HG02970 (cell line): Measurements from ENCODE around the gene ACTR5.
"Not testable (repeated sequence)": the region's sequence is repeated elsewhere in the genome, so short reads cannot be mapped to it uniquely, and the experiment has no call there.

ENCODE experiments used
- ATAC-seq: cut with Tn5 transposase; IDR thresholded peaks from one replicate; pipeline ENCODE4 v1.9.1; 2021; ENCODE audit warnings: mild to moderate bottlenecking, moderate library complexity, moderate number of reproducible peaks; ENCODE audit not compliant: unreplicated experiment, low FRiP score

ACTR5 gene

DNA sequence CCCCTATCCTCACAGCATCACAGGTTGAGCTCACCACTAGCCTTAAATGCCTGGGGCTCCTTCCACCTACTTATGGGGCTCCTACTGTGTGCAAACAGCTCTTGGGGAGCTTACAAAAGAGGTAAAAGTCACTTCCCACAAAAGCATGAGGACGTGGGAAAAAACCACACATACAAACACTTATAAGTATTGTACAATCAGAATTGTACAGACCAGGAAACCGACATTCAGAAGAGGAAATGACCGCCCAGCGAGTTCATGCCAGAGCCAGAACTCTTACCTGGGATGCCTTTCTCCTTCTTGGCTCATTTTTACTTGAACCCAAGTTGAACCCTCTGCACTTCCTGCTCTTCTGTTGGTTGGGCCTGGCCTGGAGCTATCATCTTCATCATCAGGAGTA, 50.9 kb downstream of the ACTR5 start:
- ATAC-seq = no peak

DNA sequence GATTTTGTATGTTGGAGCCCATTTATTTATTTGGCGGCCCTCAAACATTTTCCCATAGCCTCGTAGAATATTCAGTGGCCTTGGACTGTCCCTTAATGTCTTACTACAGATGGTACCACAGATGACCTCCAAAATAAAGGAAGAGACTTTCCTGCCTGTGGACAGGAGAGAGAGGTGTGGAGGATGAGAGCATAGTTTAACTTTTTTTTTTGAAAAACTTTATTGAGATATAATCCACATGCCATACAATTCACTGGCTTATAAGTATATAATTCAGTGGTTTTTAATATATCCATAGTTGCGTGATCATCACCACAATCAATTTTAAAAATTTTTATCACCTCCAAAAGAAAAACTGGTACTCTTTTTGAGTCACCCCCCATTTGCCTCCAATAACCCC, 52.6 kb downstream of the ACTR5 start:
- no peak for ATAC-seq

DNA sequence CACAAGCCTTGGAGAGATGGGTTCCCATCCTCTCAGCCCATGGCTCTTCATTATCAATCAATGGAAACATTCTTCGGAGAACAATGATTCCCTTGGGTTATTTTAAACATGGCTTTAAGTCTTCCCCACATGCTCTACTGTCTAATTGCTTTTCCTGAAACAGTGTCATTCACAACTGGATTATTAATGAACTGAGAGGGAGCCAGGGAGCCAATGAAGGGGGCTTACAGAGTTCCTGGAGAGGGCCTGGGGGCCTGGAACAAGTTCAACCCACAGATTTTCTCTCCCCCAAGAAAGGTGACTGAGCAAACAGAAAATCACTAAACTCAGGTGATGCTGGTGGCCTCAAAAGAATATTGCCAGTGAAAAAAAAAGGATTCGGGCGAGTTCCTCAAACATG, 56.0 kb downstream of the ACTR5 start:
- ATAC-seq = no peak

DNA sequence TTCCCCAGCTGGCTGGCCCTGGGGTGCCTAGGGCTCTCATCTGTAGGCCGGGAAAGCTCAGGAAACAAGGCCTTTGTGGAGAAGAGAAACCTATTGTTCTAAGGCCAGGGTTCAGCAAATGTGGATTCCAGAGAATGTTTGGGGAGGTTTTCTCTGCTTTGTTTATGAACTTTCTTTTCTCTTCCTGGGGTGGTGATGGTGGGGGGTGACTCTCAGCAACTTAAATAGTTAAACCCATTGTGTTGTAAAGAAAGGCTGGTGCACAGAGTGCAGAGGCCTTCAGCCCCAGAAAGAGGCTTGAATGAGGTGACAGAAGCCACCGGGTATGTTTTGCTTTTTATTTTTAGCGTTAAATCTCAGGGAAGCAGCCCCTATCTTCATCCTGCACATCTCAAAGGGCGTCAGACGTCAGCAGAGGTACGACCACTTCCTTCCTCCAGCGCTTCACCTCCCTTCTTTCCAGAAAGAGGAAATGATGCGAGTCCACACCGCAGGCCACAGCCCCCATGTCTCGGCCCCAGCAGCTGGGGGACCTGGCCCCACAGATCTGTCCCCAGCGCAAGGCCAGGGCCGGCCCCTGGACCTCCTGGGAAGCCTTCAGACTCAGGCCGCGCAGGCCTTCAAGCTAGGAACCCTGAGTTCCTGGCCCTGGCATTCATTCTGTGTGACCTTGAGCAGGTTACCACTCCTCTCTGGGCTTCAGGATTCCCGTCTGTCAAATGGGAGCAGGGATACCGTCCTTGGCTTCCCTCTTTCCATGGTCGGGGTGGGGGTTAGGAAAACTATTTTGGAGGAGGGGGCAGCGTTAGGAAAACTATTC, 56.6 kb downstream of the ACTR5 start:
- ATAC-seq = no peak

DNA sequence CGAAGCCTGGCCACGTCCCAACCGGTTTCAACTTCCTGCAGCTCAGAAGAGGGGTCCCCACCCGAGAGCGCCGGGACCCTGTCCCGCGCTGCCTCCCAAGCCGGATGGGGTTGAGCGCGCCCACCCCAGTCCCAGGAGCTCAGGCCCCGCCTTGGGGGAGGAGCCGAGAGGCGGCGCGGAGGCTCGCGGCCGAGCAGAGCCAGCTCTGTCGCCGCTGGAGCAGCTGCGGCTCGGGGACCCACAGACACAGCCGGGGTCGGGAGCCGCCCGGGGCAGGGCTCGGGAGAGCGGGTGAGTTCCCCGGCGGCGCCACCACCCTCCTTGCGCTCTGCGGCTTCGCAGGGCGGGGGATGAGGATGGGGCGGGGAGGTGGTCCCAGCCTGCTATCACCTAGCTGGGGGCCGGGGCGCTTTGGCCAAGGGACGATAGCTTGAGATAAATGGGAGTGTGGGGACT, 57.3 kb downstream of the ACTR5 start, which contains the start of gene PPP1R16B:
Gene PPP1R16B (plus strand): TSS at position 196 of the 456 bp plus-strand sequence. CDS start 30,229 bp downstream, outside the sequence.
- ATAC-seq = peak; percentile 57

DNA sequence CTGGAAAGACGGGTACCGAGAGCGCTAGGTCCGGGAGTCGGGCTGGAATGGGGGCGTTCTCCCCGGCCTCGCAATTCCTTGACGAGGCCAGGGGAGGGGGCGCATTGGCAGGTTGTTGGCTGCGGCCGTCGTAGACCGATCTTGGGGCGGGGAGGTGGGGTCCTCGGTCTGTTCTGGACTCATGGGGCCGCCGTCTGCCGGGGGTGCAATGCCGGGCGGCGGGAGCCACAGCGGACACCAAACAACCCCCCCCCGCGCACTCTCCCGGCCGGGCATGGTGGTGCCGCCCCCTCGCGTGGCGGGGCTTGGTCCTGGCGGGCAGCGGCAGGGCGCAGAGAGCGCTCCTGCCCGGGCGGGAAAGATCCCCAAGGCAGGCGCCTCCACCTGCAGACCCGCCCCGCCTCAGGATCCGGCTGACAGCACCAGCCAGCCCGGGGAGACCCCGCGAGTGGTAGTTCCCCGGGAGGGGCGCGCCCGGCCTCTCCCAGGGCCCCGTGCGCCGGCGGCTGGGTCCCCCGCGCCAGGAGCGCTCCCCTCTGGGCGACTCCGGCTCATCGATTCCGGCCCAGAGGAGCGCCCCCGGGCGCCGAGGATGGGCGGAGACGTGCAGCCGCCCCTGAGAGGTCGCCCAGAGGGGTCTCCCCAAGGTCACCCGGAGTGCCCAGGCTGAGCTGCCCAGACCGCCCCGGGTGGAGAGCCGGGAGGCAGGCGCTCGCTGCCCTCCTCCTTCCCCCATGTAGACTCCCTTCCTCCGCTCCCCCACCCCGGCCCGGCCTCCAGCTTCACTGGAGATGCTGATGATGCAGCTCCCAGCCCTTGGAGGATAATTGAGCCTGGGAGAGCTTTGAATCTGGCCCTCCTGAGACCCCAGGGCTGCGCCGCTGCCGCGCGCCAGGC, 57.9 kb downstream of the ACTR5 start:
- ATAC-seq = no peak

DNA sequence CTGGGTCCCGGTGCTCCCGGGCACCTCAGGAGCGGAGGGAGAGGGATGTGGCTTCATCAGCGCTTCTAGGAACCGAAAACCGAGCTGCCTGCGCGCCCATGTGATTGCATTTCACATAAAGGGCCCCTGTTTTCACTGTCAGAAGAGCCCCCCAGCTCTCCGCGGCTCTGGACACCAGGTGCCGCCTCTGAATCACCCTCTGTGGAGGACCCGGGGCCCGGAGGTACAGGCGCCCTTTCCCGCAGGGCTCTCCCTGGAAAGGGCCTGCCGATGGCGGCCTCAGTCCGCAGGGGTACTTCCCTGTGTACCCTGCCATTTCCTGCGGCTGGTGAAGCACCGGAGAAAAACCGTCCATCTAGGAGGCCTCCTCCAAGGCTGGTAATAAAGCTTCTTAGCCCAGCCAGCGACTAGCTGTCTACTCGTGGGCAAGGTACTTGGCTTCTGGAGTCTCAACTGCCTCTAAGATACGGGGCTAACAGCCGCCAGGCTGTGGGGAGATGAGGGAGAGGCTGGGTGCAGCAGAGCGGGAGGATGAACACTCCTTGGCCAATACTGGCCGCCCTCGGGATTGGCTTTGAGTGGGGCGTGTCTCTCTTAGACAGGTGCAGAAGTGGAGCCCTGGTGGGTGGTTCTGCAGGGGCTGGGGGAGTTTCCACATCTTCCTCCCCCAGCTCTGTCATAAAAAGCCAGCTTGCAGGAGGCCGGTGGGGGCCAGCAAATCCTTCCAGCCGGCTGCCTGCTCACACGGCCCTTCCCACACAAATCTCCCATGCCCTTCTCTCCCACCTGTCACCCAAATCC, 58.8 kb downstream of the ACTR5 start:
- ATAC-seq = no peak

DNA sequence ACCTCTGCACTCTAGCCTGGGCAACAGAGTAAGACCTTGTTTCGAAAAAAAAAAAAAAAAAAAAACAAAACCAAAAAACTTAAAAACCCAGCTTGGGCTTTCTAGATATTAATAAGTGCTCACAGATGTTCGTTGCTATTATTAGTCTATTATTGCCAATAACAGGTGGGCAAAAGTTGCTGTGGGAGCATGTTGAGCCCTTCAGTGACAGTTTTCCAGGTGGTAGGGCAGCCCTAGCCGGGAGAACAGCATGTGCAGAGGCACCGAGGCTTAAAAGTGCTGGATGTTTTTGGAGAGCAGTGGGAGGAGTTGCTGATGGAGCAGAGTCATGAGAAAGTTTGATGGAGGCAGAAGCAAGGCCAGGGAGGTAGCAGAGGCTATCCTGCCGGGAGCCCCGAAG, 61.7 kb downstream of the ACTR5 start:
- no peak for ATAC-seq

DNA sequence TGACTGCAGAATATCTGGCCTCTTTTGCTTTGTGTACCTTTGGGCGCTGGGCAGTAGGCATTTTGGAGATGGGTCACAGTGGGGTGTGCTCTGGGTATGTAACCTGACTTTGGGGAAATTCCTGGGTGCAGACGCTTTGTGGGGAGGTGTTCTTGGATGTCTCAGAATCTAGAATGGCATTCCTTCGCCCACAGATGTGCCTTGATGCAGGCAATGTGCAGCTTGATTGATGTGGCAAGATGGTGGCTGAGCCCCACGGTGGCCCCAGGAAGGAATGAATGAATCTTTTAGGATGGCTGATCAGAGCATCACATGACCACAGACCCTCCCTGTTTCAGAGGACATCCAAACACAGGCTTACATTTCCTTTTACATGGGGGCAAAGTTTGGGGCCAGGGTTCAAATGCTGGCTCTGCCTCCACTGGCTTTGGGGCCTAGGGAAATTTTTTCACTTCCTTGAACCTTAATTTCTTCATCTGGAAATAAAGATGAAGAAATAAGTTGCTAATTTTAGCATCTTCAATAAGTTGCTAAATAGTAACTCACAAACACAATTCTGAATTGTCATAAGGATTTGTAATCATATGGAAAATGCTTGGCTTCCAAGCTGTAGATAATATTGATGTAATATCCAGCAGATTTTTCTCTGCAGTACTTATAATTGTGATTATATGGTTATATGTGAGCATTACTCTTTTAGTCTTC, 62.8 kb downstream of the ACTR5 start:
- no peak for ATAC-seq

DNA sequence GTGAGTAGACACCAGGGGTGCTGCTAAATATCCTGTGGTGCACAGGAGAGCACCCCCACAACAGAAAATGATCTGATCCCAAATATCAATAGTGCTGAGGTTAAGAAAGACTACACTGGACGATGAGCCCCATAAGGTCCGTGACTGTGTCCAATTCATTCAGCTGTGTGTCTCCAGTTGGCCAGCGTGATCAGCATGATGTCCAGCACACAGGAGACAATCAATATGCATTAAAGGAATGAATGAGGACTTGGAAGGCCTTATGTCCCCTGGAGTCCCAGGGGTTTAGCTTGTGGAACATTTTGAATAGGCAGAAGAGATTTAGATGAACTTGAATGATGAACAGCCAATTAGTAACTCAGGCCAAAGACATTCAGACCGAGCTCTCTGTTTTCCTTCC, 63.5 kb downstream of the ACTR5 start:
- no peak for ATAC-seq

DNA sequence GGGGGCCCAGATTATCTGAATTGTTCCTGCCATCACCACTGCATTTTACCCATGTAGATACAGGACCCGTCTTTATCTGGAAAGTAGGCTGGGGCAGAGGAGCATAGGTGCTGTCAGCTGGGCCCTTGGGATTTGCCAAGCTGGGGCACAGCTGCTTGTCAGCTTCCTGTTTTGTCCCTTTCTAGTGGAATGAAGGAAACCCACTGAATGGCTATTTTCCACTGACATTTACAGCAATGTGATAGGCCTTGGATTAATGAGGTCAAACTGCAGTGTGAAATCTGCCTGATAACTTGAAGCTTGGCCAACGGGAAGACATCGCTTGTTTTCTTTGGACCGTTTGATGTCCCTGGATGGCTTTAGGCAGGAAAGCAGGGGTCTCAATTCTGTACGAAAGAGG, 63.9 kb downstream of the ACTR5 start:
- no peak for ATAC-seq

DNA sequence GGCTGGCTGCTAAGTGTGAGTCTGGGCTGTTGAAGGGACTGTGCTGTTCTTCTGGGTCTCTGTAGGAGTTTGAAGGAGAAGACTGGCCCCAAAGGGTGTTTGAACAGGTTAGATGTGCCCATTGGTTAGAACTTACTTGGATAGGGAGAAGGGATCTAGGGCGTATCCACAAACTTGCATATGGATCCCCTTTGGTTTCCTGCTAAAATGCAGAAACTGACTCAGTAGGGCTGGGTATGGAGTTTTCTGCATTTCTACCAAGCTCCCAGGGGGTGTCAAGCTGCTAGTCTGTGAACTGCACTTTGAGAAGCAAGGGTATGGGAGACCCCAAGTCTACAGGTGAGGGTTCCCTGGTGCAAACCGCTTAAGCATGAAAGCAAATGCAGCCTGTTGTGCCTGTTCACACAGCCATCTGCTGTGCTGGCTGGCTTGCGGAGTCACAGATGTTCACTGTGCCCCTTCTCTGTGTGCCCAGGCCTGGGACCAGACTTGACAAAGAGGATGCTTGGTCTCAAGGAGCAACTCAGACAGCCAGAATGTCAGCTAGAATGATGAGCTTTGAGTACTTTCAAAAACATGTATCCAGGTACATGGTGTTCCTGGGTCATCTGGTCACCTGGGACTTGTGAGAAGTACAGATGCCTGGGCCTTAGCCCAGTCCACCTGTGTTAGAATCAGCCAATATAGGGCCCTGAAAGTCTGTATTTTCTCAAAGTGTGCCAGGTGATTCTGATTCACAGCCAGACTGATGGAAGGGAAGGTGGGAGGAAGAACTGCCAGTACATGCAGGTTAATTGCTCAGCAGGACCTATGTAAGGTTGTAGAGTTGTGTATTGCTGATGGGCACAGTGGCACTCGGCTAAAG, 64.7 kb downstream of the ACTR5 start:
- ATAC-seq = no peak

DNA sequence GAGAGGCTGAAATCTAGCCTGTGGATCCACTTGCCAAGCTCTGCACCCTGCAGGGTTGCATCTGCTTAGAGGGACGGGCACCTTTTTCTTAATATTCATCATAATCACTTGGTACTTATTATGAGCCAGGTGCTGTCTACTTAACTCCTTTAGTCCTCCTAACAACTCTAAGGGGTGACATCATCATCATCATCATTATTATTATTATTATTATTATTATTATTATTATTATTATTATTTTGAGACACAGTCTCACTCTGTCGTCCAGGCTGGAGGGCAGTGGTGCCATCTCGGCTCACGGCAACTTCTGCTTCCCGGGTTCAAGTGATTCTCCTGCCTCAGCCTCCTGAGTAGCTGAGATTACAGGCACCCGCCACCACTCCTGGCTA, 65.3 kb downstream of the ACTR5 start:
- ATAC-seq = not testable (repeated sequence)

DNA sequence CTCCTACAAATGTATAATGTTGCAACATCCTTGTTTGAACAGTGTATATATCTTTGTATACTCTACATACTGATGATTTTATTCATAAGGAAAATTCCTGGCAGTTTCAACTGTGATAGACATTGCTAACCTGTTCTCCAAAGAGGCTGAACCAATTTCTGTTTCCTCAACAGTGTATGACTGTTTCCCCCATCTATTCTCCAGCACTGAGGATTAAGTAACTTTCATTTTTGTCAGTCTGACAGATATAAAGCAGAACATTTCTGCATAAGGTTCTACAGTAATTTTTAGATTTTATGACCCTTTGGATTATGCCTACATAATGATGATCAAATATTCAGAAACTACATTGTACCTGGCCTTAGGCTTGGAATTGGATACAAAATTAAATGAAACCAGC, 67.2 kb downstream of the ACTR5 start:
- ATAC-seq = no peak

DNA sequence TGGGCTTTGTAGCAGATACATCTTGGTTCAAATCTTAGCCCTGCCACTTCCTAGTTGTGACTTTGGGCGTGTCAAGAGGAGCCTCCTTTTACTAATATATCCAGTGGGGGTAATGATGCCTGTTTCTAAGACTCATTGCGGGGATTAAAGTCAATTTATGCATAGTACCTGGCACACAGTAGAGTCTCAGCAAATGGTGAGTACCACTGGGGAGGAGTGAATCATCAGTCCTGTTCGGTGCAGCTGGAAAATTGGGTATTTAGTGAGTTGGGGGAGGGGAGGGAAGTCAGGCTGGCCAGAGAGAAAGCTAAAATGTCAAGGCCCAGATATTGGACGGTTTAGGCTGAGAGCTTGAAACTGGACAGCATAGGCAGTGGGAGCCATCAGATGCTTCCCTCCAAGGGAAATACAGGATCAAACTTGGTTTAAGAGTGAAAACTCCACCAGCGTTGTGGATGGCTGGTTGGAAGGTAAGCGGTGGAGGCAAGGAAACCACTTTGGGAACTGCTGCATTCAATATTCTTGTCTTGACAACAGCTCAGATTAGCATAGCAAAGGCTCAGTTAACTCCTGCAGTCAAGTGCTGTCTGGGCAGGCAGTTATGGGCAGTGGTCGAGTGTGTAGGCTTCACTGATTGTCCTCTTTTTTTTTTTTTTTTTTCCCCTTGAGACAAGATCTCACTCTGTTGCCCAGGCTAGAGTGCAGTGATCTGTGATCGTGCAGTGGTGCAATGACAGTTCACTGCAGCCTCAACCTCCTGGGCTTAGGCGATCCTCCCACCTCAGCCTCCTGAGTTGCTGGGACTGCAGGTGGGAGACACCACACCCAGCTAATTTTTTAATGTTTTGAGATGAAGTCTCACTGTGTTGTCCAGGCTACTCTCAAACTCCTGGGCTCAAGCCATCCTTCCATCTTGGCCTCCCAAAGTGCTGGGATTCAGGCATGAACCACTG, 70.1 kb downstream of the ACTR5 start:
- no peak for ATAC-seq
